SK-N-SH (cell line): ENCODE data around the gene IL15.

Experiments used
- CTCF ChIP-seq: fragments of 200-600 bp; sonication (generic); IDR thresholded peaks from 2 replicates; pipeline ENCODE4 v1.6.1; 2017; ENCODE audit warnings: antibody characterized with exemption, mild to moderate bottlenecking, moderate library complexity
- ELF1 ChIP-seq: IDR thresholded peaks from 2 replicates; pipeline ENCODE4 v1.4.0; 2012
- EZH2phosphoT487 ChIP-seq: fragments of 200-600 bp; sonication (generic); IDR thresholded peaks from 2 replicates; pipeline ENCODE4 v1.6.1; 2017; ENCODE audit warnings: low read depth, mixed run types, mild to moderate bottlenecking, antibody characterized with exemption, moderate library complexity, borderline replicate concordance
- FOSL2 ChIP-seq: IDR thresholded peaks from 2 replicates; pipeline ENCODE4 v1.4.0; 2012; ENCODE audit warnings: low read depth, mild to moderate bottlenecking, moderate library complexity, borderline replicate concordance
- MEF2A ChIP-seq: IDR thresholded peaks from 2 replicates; pipeline ENCODE4 v1.4.0; 2012; ENCODE audit warnings: low read depth, borderline replicate concordance
- PBX3 ChIP-seq: IDR thresholded peaks from 2 replicates; pipeline ENCODE4; 2012
- SIN3A ChIP-seq: IDR thresholded peaks from 2 replicates; pipeline ENCODE4 v1.6.1; 2012; ENCODE audit warnings: low read depth, mild to moderate bottlenecking, low read length, moderate library complexity, borderline replicate concordance
- SMC3 ChIP-seq: IDR thresholded peaks from 2 replicates; pipeline ENCODE4 v1.6.1; 2012; ENCODE audit warnings: low read depth, low read length, improper control_type of control experiment
- YY1 ChIP-seq: IDR thresholded peaks from 2 replicates; pipeline ENCODE4 v1.4.0; 2012; ENCODE audit warnings: low read depth, mild to moderate bottlenecking
- TF ChIP-seq, protein P1 (sequence below): fragments of 150-350 bp; IDR thresholded peaks from 2 replicates; pipeline ENCODE4 v1.6.1; 2017; ENCODE audit warnings: antibody characterized with exemption, low read length, low read depth, borderline replicate concordance

DNA sequence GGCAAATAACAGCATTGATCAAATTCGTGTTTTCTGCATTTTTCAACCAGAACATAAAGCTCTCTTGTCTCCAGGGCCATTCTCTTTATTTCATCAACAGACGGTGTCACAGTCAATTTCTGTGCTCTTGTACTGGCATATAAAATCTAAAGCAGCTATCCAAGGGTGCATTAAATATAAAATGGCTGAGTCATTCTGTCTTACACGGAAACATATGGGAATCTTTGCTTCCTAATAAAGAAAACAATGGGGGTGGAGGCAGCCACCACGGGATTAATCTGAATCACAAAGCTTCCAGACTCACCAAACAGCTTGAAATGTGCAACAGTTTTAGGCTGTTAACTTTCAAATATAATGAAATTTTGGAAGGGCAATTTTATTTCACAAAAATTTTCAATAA, 132.6 kb downstream of the IL15 start:
- no peak for TF ChIP-seq SMC3
- TF ChIP-seq SIN3A: no peak
- peak; percentile 63; the same call in 1 of the 2 replicates for TF ChIP-seq FOSL2
- no peak for TF ChIP-seq CTCF
- no peak for TF ChIP-seq EZH2phosphoT487
- TF ChIP-seq, protein P1, sequence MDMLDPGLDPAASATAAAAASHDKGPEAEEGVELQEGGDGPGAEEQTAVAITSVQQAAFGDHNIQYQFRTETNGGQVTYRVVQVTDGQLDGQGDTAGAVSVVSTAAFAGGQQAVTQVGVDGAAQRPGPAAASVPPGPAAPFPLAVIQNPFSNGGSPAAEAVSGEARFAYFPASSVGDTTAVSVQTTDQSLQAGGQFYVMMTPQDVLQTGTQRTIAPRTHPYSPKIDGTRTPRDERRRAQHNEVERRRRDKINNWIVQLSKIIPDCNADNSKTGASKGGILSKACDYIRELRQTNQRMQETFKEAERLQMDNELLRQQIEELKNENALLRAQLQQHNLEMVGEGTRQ: no peak
- peak; percentile 74 for TF ChIP-seq PBX3
- no peak for TF ChIP-seq ELF1
- TF ChIP-seq MEF2A: no peak
- TF ChIP-seq YY1: no peak
